Epithelial cell of proximal tubule (primary cell): ENCODE measurements around the gene FARS2. TPM values are rescaled to one million over a fixed set of nuclear protein-coding genes. Genes with fewer than 3 reads are reported as not detected.

Experiments used
- DNase-seq: peaks from one replicate; pipeline ENCODE4 v3.0.0-alpha.2; 2011; ENCODE audit warnings: low read depth
- H3K4me3 ChIP-seq: 2 replicates; pipeline ENCODE4 v1.5.1; 2011; ENCODE audit warnings: low read depth, mild to moderate bottlenecking, low read length
- total RNA-seq: library from RNA; depleted of rRNA; stranded (reverse); fragments of >200 nt; gene quantifications from 2 replicates; pipeline ENCODE4 v1.2.3, GENCODE V29; 2015
- TF ChIP-seq, protein P1 (sequence below): conservative IDR thresholded peaks from 2 replicates; pipeline ENCODE4 v1.5.1; 2012; ENCODE audit warnings: low read depth, mild to moderate bottlenecking, low read length

FARS2 gene
- total RNA-seq, 1 donor from 2014 or later, result 7.7 TPM

DNA sequence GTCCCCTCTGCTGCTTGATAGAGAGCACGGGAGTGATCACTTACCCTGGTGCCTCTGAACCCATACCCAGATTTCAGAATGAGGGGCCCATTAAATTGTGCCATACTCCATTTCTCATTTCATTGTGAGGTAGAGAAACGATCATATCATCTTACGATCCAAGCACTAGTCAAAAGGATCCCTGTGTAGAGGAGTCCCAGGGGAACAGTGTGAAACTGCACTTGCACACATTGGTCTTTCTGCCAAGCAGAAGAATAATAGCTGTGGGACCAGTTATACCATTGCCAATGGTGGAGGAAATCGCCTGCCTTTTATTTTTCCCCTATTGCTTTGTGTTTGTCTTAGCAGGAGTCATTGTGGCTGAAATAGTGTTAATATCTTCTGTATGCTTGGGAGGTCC is 161.9 kb downstream of the FARS2 start:
- no peak overlapping the region for H3K4me3 ChIP-seq
- TF ChIP-seq, protein P1, sequence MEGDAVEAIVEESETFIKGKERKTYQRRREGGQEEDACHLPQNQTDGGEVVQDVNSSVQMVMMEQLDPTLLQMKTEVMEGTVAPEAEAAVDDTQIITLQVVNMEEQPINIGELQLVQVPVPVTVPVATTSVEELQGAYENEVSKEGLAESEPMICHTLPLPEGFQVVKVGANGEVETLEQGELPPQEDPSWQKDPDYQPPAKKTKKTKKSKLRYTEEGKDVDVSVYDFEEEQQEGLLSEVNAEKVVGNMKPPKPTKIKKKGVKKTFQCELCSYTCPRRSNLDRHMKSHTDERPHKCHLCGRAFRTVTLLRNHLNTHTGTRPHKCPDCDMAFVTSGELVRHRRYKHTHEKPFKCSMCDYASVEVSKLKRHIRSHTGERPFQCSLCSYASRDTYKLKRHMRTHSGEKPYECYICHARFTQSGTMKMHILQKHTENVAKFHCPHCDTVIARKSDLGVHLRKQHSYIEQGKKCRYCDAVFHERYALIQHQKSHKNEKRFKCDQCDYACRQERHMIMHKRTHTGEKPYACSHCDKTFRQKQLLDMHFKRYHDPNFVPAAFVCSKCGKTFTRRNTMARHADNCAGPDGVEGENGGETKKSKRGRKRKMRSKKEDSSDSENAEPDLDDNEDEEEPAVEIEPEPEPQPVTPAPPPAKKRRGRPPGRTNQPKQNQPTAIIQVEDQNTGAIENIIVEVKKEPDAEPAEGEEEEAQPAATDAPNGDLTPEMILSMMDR, result no peak
- DNase-seq, result no peak

DNA sequence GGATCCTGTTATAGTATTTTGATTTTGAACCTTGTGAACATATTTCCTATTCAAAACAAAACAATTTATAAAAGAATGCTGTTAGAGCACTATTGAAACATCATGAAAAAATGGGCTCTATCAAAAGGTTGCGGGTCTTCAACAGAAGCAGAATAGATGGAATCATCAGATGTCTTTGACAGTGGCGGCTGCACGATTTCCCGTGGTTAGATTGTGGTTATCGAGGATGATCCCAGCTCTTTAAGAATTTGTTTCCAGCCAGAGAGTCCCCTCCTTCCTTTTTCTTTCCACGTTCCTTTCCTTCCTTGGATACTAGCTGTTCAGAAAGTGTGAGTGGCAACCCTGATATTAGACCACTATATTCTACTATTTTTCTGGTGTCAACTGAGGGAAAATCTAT is 163.4 kb downstream of the FARS2 start:
- DNase-seq, result no peak
- TF ChIP-seq, protein P1, result no peak
- H3K4me3 ChIP-seq, result no peak overlapping the region

DNA sequence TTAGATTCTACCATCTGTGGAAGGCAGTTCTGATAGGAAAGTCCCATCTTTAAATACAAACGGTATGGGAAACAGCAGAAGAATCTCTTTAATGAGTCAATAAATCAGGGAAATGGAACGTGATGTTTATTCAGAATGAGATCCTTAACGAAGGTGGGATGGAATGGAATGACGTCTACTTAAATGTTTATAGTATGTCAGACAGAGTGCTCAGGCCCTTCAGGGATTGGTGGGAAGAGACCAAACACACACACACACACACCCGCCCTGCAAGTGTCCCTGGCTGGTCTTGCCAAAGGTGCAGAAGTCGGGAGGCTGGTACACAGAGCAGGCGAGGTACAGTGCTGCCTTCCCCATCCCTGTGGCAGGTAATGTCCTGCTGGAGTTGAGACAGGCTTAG is 164.0 kb downstream of the FARS2 start:
- TF ChIP-seq, protein P1, result no peak
- no peak for DNase-seq

DNA sequence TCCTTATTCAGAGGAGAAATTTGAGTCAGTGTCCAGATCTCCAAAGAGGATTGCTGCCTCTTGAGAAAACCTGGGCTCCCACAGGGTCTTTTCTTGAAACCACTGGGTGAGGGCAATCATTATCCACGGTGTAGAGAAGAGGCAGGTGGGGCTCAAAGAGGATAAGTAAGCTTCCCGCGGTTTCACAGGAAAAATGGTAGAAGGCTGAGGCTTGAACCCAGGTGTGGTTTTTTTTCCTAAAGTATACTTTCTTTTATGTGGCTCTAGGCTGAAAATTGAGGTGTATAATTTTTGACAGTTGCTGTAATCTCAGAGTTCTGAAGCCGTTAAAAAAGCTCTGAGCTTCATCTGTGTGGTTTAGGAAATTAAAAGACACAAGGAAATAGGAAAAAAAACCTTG is 164.5 kb downstream of the FARS2 start:
- TF ChIP-seq, protein P1, result no peak
- DNase-seq, result no peak
- no peak overlapping the region for H3K4me3 ChIP-seq

More for the DNA sequence above, 164.0 kb downstream of the FARS2 start:
- H3K4me3 ChIP-seq, result no peak overlapping the region

DNA sequence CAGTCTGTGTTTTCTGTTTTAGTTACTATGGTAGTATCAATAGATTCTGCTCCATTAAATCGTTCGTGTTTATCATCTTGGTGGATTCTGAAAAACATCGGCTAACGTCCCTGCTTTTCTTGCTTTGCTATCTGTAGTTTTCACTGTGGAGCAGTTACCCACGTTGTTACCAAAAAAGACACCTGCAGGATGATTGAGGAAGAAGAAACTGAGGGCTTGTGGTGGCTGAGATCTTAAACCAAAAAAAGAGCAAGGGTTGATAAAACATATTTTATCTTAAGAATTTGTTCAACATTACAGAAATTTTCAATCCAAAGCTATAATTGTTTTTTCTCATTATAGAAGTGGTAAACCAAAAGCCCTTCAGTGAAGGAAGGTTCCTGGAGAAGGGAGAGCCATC is 166.3 kb downstream of the FARS2 start:
- DNase-seq, result no peak

DNA sequence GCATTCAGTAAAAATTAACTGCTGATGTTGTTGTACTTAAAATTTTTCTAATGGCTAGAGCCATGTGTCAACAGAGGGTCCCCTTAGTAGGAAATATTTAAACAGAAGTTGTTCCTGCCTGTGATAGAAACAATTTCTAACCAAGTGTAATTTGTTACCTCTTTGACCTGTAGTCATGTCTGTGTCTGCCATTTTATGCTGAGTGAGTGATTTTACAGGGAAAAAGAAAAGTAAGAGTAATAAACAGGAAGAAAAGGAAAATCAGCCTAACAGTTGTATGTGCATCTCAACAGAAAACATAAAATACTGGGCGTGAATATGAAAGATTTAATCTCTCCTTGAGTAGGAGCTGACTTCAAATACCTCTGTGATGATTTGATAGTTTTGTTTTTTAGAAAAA is 172.0 kb downstream of the FARS2 start:
- TF ChIP-seq, protein P1, result no peak
- H3K4me3 ChIP-seq, result no peak overlapping the region
- no peak for DNase-seq

More for the DNA sequence above, 166.3 kb downstream of the FARS2 start:
- no peak overlapping the region for H3K4me3 ChIP-seq
- TF ChIP-seq, protein P1, result no peak

DNA sequence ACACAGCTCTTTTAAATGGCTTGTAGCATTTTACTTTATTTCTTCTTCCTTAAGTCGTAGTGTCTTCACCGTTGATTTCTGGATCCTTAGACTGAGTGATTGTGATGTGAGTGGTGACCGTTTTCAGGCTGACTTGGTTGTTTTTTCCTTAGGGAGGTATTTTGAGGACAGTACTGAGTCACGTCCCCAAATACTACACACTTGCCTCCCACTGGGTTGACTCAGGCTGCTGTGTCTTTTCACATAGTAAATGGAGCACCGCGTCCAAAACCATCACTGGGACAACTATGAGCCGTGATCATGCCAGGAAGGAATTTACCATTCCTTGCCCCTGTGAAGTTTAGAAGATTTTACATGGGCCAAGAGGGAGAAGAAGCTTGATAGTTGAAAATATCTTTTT is 174.1 kb downstream of the FARS2 start:
- H3K4me3 ChIP-seq, result no peak overlapping the region
- no peak for DNase-seq
- TF ChIP-seq, protein P1, result no peak
